ENCODE data around the gene AMIGO3. TPM values are rescaled to one million over a fixed set of nuclear protein-coding genes. Genes with fewer than 3 reads are reported as not detected.

AMIGO3 gene, protein sequence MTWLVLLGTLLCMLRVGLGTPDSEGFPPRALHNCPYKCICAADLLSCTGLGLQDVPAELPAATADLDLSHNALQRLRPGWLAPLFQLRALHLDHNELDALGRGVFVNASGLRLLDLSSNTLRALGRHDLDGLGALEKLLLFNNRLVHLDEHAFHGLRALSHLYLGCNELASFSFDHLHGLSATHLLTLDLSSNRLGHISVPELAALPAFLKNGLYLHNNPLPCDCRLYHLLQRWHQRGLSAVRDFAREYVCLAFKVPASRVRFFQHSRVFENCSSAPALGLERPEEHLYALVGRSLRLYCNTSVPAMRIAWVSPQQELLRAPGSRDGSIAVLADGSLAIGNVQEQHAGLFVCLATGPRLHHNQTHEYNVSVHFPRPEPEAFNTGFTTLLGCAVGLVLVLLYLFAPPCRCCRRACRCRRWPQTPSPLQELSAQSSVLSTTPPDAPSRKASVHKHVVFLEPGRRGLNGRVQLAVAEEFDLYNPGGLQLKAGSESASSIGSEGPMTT
- total RNA-seq (not detected in 2 replicates), polyA plus RNA-seq (11.1 and 18.6 TPM in 2 replicates), polyA minus RNA-seq (32.3 and 34.9 TPM in 2 replicates)
- total RNA-seq (2013) = 0.86 TPM

DNA sequence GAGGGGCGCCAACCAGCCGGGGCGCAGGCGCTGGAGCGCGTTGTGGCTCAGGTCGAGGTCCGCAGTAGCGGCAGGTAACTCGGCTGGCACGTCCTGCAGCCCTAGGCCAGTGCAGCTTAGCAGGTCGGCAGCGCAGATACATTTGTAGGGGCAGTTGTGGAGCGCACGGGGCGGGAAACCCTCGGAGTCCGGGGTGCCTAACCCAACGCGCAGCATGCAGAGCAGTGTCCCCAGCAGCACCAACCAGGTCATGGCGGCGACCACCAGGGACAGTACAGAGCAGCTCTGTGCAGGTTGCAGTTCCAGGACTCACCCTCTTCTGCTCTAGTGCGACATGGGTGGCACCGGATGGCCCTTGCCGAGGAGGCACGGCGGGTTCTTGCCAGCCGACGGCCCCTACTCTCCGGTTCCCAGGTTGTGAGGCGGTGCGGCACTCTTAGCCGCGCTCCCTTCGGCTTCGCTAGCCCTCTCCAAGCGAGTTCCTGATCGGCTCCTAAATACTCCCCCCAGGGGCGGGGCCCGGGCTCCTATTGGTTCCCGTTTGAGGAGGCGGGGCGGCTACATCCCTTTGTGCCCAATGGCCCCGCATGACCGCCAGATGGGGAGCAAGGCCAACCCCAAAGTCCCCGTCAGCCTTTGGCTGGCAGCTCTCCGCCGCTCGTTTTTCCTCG is at the start of gene AMIGO3:
Gene AMIGO3, minus strand, starts transcription at position 471 of the 671 bp plus-strand sequence. Its CDS starts 219 bp downstream, at position 252.
- peak within 1 kb of the TSS; percentile 66 for H2AFZ ChIP-seq (ENCODE audit: insufficient read depth, low read depth, low read length, poor library complexity, severe bottlenecking)
- WGBS (ENCODE audit: insufficient coverage) = under 1% methylated on average over 50 of the region's 50 CpGs
- intact Hi-C loops (cut with micrococcal nuclease) = loop anchor here (1.0 kb wide), 6 partner anchors 45 to 187 kb away; partner anchors contain the start of genes APEH, INKA1, IP6K1 and TRAIP

More for the DNA sequence above, at the start of gene AMIGO3:
- DNase-seq (peak; percentile 95), ATAC-seq (ENCODE audit: low read depth) (peak; percentile 64)
- peak within 1 kb of the TSS; percentile 92 for H3K27ac Mint-ChIP-seq
- peak within 1 kb of the TSS; percentile 65 to 77 (median 71) for H3K4me3 ChIP-seq (ENCODE audit: control extremely low read depth in 1 of 5, extremely low read depth in 1 of 5, insufficient read depth in 1 of 5, low read depth in 2 of 5, low read length in 4 of 5)
- H3K9ac ChIP-seq (ENCODE audit: low read length) = peak within 1 kb of the TSS; percentile 79
- peak within 1 kb of the TSS; percentile 66 to 74 for H3K27ac ChIP-seq (ENCODE audit: low read length in 2 of 2)
- peaks cover 0 to 23% of the 10 kb centered on the region in 2 experiments for H3K36me3 ChIP-seq (replicated peaks in 1 of 2; ENCODE audit: control extremely low read depth in 1 of 2, control insufficient read depth in 1 of 2, extremely low read depth in 1 of 2, insufficient read depth in 2 of 2, low read length in 1 of 2)
- H4K20me1 ChIP-seq (ENCODE audit: control insufficient read depth, insufficient read depth, low read length, poor library complexity, severe bottlenecking) = no peaks in the 10 kb centered on the region
- peaks cover 40% of the 10 kb centered on the region for H3K4me1 Mint-ChIP-seq
- no peaks in the 10 kb centered on the region for H3K9me3 ChIP-seq (ENCODE audit: control extremely low read depth in 1 of 3, control insufficient read depth in 2 of 3, insufficient read depth in 1 of 3, low read length in 2 of 3)
- ChIA-PET CTCF (interaction anchor here (0.7 to 3.2 kb wide), 16 partner anchors 12 to 221 kb away, joined by 3 to 22 read pairs (median 4); partner anchors contain the start of genes INKA1, IP6K1 and RBM6), POLR2A (interaction anchor here (0.6 to 3.0 kb wide), 5 partner anchors 18 to 798 kb away, joined by 3 to 9 read pairs (median 4); partner anchors contain the start of gene INKA1)
- no peaks in the 10 kb centered on the region for H3K27me3 Mint-ChIP-seq
- TF ChIP-seq EZH2 (IDR thresholded peaks at IDR 0.05; ENCODE audit: borderline replicate concordance, insufficient read depth, low read depth, low read length, poor library complexity, severe bottlenecking) = no peak
- TF ChIP-seq, protein P1, sequence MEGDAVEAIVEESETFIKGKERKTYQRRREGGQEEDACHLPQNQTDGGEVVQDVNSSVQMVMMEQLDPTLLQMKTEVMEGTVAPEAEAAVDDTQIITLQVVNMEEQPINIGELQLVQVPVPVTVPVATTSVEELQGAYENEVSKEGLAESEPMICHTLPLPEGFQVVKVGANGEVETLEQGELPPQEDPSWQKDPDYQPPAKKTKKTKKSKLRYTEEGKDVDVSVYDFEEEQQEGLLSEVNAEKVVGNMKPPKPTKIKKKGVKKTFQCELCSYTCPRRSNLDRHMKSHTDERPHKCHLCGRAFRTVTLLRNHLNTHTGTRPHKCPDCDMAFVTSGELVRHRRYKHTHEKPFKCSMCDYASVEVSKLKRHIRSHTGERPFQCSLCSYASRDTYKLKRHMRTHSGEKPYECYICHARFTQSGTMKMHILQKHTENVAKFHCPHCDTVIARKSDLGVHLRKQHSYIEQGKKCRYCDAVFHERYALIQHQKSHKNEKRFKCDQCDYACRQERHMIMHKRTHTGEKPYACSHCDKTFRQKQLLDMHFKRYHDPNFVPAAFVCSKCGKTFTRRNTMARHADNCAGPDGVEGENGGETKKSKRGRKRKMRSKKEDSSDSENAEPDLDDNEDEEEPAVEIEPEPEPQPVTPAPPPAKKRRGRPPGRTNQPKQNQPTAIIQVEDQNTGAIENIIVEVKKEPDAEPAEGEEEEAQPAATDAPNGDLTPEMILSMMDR (IDR thresholded peaks at IDR 0.05) = peak; percentile 91
- peak within 1 kb of the TSS; percentile 96 for H3K4me3 Mint-ChIP-seq
- peaks cover 4% of the 10 kb centered on the region for H3K79me2 ChIP-seq (ENCODE audit: control insufficient read depth, insufficient read depth, low read length)
- no peaks in the 10 kb centered on the region for H3K27me3 ChIP-seq (replicated peaks in 1 of 4; ENCODE audit: control extremely low read depth in 1 of 4, control insufficient read depth in 3 of 4, insufficient read depth in 4 of 4, low read length in 3 of 4)
- H3K4me2 ChIP-seq (replicated peaks; ENCODE audit: low read depth, low read length, poor library complexity, severe bottlenecking) = peak within 1 kb of the TSS; percentile 95
- H3K9me3 Mint-ChIP-seq (ENCODE audit: insufficient read depth) = no peaks in the 10 kb centered on the region
- H3K4me1 ChIP-seq (ENCODE audit: control insufficient read depth in 2 of 2, insufficient read depth in 2 of 2, low read length in 2 of 2) = peaks cover 17 to 33% of the 10 kb centered on the region in 2 donors

Data from B cell (primary cell).